GM23338 (cell line): Measurements from ENCODE around the gene PBOV1.

Experiments
- CREB1 ChIP-seq: fragments of 250-450 bp; sonication (Bioruptor Pico); IDR thresholded peaks from 2 replicates; pipeline ENCODE4 v1.5.0; 2020; ENCODE audit warnings: low read depth, mild to moderate bottlenecking, moderate library complexity
- EZH2 ChIP-seq: fragments of 200-600 bp; sonication (generic); IDR thresholded peaks from one replicate; pipeline ENCODE4 v1.8.0; 2017; ENCODE audit warnings: antibody characterized with exemption, mild to moderate bottlenecking, low read depth; ENCODE audit not compliant: unreplicated experiment
- TF ChIP-seq, protein P1 (sequence below), 2 experiments: fragments of 200-600 bp in 1 of 2; sonication (generic) in 1 of 2; conservative IDR thresholded peaks; 2 replicates each; pipeline versions ENCODE4 v1.5.1 to v1.6.1; 2016 to 2017; ENCODE audit warnings: antibody characterized with exemption in 2 of 2, low read depth in 2 of 2, mild to moderate bottlenecking in 2 of 2, moderate library complexity in 1 of 2
- TF ChIP-seq, protein P2 (sequence below): IDR thresholded peaks from one replicate; pipeline ENCODE4 v1.6.1; 2018; ENCODE audit warnings: antibody characterized with exemption; ENCODE audit not compliant: unreplicated experiment

DNA sequence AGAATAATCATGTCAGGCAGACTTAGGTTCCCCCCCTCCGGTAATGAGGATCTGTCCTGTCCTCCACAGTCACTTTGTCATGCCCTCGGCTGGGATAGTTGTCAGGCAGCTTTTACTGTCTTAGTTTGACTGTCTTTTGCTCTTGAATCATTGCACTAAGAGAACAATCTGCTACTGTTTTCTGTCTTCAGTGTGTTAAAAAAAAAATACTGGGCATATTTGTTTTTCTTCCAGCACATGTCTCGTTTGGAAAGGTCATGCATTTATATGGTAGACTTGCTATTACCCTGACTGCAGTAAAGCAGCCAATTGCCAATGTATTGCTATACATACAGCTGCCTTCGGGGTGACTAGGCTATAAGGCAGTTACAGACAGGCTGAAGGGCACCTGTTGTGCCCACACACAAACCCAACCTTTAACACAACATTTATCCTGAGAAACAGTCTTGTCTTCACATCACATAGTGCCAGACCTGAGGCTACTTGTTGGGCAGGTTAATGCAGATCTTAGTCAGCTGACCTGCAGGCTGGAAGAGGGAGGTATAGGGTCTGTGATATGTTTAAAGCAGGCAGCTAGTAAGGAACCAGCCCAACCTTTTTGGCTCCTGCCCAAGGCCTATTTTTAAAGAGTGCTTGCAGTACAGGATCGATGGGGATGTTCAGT is 29.9 kb downstream of the PBOV1 start:
- no peak for TF ChIP-seq CREB1 (CRISPR knock-in tag)
- TF ChIP-seq, protein P1, sequence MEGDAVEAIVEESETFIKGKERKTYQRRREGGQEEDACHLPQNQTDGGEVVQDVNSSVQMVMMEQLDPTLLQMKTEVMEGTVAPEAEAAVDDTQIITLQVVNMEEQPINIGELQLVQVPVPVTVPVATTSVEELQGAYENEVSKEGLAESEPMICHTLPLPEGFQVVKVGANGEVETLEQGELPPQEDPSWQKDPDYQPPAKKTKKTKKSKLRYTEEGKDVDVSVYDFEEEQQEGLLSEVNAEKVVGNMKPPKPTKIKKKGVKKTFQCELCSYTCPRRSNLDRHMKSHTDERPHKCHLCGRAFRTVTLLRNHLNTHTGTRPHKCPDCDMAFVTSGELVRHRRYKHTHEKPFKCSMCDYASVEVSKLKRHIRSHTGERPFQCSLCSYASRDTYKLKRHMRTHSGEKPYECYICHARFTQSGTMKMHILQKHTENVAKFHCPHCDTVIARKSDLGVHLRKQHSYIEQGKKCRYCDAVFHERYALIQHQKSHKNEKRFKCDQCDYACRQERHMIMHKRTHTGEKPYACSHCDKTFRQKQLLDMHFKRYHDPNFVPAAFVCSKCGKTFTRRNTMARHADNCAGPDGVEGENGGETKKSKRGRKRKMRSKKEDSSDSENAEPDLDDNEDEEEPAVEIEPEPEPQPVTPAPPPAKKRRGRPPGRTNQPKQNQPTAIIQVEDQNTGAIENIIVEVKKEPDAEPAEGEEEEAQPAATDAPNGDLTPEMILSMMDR (conservative IDR thresholded peaks at IDR 0.05; ENCODE audit: low read depth in 2 of 2) = no peak
- no peak for TF ChIP-seq EZH2
- TF ChIP-seq, protein P2, sequence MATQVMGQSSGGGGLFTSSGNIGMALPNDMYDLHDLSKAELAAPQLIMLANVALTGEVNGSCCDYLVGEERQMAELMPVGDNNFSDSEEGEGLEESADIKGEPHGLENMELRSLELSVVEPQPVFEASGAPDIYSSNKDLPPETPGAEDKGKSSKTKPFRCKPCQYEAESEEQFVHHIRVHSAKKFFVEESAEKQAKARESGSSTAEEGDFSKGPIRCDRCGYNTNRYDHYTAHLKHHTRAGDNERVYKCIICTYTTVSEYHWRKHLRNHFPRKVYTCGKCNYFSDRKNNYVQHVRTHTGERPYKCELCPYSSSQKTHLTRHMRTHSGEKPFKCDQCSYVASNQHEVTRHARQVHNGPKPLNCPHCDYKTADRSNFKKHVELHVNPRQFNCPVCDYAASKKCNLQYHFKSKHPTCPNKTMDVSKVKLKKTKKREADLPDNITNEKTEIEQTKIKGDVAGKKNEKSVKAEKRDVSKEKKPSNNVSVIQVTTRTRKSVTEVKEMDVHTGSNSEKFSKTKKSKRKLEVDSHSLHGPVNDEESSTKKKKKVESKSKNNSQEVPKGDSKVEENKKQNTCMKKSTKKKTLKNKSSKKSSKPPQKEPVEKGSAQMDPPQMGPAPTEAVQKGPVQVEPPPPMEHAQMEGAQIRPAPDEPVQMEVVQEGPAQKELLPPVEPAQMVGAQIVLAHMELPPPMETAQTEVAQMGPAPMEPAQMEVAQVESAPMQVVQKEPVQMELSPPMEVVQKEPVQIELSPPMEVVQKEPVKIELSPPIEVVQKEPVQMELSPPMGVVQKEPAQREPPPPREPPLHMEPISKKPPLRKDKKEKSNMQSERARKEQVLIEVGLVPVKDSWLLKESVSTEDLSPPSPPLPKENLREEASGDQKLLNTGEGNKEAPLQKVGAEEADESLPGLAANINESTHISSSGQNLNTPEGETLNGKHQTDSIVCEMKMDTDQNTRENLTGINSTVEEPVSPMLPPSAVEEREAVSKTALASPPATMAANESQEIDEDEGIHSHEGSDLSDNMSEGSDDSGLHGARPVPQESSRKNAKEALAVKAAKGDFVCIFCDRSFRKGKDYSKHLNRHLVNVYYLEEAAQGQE = no peak
